DND-41 (cell line): ENCODE data around the gene MGAT5B.

Experiments used
- ATAC-seq: fragments of 200-7000 bp; cut with Tn5 transposase; 3 replicates; pipeline ENCODE4 v1.9.1; 2021; ENCODE audit warnings: low read depth; ENCODE audit not compliant: insufficient read depth
- DNase-seq: peaks from one replicate; pipeline ENCODE4 v3.0.0-alpha.2; 2020
- H2AFZ ChIP-seq: 2 replicates; pipeline ENCODE4 v1.6.0; 2012; ENCODE audit warnings: low read depth, low read length
- H3K27ac ChIP-seq: 2 replicates; pipeline ENCODE4 v1.5.1; 2012; ENCODE audit warnings: low read length, inconsistent platforms
- H3K27me3 ChIP-seq: fragments of 200-600 bp; sonication (generic); 2 replicates; pipeline ENCODE4 v1.6.0; 2012; ENCODE audit warnings: low read length, mild to moderate bottlenecking, inconsistent platforms; ENCODE audit not compliant: insufficient read depth, poor library complexity
- H3K36me3 ChIP-seq: 2 replicates; pipeline ENCODE4 v1.5.1; 2012; ENCODE audit warnings: low read length, inconsistent platforms; ENCODE audit not compliant: insufficient read depth
- H3K4me1 ChIP-seq: 2 replicates; pipeline ENCODE4 v1.5.1; 2012; ENCODE audit warnings: mild to moderate bottlenecking, low read length; ENCODE audit not compliant: insufficient read depth
- H3K4me2 ChIP-seq: 2 replicates; pipeline ENCODE4 v1.6.0; 2012; ENCODE audit warnings: mild to moderate bottlenecking, moderate library complexity, low read length, inconsistent platforms; ENCODE audit not compliant: insufficient read depth
- H3K4me3 ChIP-seq, 2 experiments: fragments of 200-600 bp in 1 of 2; shearing (Covaris generic) in 1 of 2; 2 replicates each; pipeline ENCODE4 v1.5.1; 2012 to 2016; ENCODE audit warnings: inconsistent platforms in 2 of 2, low read length in 2 of 2, mild to moderate bottlenecking in 2 of 2, low read depth in 1 of 2, moderate library complexity in 1 of 2
- H3K79me2 ChIP-seq: 2 replicates; pipeline ENCODE4 v1.6.0; 2012; ENCODE audit warnings: low read length, inconsistent platforms; ENCODE audit not compliant: insufficient read depth
- H3K9ac ChIP-seq: 2 replicates; pipeline ENCODE4 v1.6.0; 2012; ENCODE audit warnings: low read depth, mild to moderate bottlenecking, inconsistent platforms, low read length, moderate library complexity
- H3K9me3 ChIP-seq: 2 replicates; pipeline ENCODE4 v1.5.1; 2012; ENCODE audit warnings: low read length, moderate library complexity, mild to moderate bottlenecking, inconsistent platforms; ENCODE audit not compliant: insufficient read depth, severe bottlenecking
- H4K20me1 ChIP-seq: 2 replicates; pipeline ENCODE4 v1.6.0; 2012; ENCODE audit warnings: low read length; ENCODE audit not compliant: insufficient read depth
- CTCF ChIP-seq: IDR thresholded peaks from 2 replicates; pipeline ENCODE4 v1.5.1; 2012; ENCODE audit warnings: borderline replicate concordance, low read length, moderate library complexity, mild to moderate bottlenecking; ENCODE audit not compliant: poor library complexity, severe bottlenecking; ENCODE audit errors: extremely low read depth
- EZH2 ChIP-seq: IDR thresholded peaks from 3 replicates; pipeline ENCODE4 v1.6.1; 2012; ENCODE audit warnings: borderline replicate concordance, low read depth, mild to moderate bottlenecking, moderate library complexity, low read length, inconsistent platforms; ENCODE audit not compliant: severe bottlenecking

The MGAT5B gene

DNA sequence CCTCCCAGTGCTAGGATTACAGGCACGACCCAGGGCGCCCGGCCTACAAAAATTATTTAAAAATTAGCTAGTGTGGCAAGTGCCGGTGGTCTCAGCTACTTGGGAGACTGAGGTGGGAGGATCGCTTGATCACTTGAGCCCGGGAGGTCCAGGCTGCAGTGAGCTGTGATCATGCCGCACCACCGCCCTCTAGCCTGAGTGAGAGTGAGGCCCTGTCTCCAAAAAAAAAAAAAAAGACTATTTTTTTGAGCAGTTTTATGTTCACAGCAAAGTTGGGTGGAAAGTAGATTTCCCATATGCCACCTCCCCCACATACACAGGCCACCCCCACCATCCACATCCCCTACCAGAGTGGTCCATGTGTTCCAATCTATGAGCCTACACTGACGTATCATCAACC lies 84.9 kb downstream of the MGAT5B start:
- no peak for TF ChIP-seq EZH2
- no peak for TF ChIP-seq CTCF
- no peak overlapping the region for H3K4me2 ChIP-seq
- no peak overlapping the region for H3K4me3 ChIP-seq
- no peaks in the 10 kb centered on the region for H3K79me2 ChIP-seq
- no peak overlapping the region for H3K27ac ChIP-seq
- H3K27me3 ChIP-seq = no peaks in the 10 kb centered on the region
- ATAC-seq (no peak), DNase-seq (no peak)
- no peak overlapping the region for H2AFZ ChIP-seq
- H3K9ac ChIP-seq = no peak overlapping the region
- H3K36me3 ChIP-seq = no peaks in the 10 kb centered on the region
- no peaks in the 10 kb centered on the region for H3K4me1 ChIP-seq
- no peaks in the 10 kb centered on the region for H3K9me3 ChIP-seq
- H4K20me1 ChIP-seq = no peaks in the 10 kb centered on the region

DNA sequence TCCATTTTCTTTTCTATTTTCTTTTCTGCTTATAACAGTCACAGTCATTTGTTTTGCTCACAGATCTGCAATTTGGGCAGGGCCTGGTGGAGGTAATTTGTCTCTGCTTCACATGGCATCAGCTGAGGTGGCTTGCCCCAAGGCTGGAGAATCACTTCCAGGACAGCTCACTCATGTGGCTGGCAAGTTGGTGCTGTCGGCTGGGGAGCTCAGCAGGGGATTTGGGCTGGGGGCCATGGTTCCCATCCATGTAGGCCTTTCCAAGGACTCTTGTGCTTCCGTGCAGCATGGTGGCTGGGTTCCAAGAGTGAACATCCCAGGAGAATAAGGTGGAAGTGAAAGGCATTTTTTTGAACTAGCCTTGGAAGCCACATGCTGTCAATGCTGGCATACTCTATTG lies 85.7 kb downstream of the MGAT5B start:
- no peak overlapping the region for H2AFZ ChIP-seq
- no peaks in the 10 kb centered on the region for H4K20me1 ChIP-seq
- H3K79me2 ChIP-seq = no peaks in the 10 kb centered on the region
- H3K36me3 ChIP-seq = no peaks in the 10 kb centered on the region
- no peak for ATAC-seq
- no peaks in the 10 kb centered on the region for H3K9me3 ChIP-seq
- TF ChIP-seq EZH2 = no peak
- no peak for TF ChIP-seq CTCF
- no peak for DNase-seq
- H3K4me2 ChIP-seq = no peak overlapping the region
- H3K9ac ChIP-seq = no peak overlapping the region
- no peak overlapping the region for H3K27ac ChIP-seq
- no peaks in the 10 kb centered on the region for H3K4me1 ChIP-seq
- H3K27me3 ChIP-seq = no peaks in the 10 kb centered on the region
- no peak overlapping the region for H3K4me3 ChIP-seq

DNA sequence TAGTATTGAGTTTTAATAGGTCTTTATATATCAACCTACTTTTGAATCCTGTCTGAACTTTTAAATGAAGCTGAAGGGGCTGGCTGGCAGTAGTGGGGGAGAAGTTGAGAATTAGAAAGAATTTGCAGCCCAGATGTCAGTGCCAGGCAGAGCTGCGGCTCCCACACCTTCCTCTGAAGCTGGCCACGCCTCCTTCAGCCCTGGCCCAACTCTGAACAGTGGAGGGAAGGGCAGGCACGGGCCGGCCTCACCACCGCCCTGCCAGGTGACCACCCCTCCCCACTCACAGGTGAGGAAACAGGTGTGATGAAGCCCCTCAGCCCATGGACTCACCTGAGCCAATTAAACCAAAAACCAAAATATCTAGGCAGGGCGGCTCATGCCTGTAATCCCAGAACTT lies 87.0 kb downstream of the MGAT5B start:
- TF ChIP-seq EZH2 = no peak
- no peak for TF ChIP-seq CTCF
- Histone ChIP-seq H3K9ac (no peak overlapping the region), H3K4me2 (no peak overlapping the region)

More for the DNA sequence above, 87.0 kb downstream of the MGAT5B start:
- no peaks in the 10 kb centered on the region for H3K27me3 ChIP-seq
- no peak overlapping the region for H2AFZ ChIP-seq
- H3K9me3 ChIP-seq = no peaks in the 10 kb centered on the region
- ATAC-seq (no peak), DNase-seq (no peak)
- H3K4me1 ChIP-seq = no peaks in the 10 kb centered on the region
- no peak overlapping the region for H3K4me3 ChIP-seq
- no peak overlapping the region for H3K27ac ChIP-seq
- no peaks in the 10 kb centered on the region for H4K20me1 ChIP-seq
- H3K36me3 ChIP-seq = no peaks in the 10 kb centered on the region
- H3K79me2 ChIP-seq = no peaks in the 10 kb centered on the region
